IPS-NIHi11 (cell line): Measurements from ENCODE around the gene INHA.

Source experiments
- DNase-seq: peaks from one replicate; pipeline ENCODE4 v3.0.0; 2012; ENCODE audit warnings: mixed read lengths, low spot score

Gene INHA, protein sequence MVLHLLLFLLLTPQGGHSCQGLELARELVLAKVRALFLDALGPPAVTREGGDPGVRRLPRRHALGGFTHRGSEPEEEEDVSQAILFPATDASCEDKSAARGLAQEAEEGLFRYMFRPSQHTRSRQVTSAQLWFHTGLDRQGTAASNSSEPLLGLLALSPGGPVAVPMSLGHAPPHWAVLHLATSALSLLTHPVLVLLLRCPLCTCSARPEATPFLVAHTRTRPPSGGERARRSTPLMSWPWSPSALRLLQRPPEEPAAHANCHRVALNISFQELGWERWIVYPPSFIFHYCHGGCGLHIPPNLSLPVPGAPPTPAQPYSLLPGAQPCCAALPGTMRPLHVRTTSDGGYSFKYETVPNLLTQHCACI

DNA sequence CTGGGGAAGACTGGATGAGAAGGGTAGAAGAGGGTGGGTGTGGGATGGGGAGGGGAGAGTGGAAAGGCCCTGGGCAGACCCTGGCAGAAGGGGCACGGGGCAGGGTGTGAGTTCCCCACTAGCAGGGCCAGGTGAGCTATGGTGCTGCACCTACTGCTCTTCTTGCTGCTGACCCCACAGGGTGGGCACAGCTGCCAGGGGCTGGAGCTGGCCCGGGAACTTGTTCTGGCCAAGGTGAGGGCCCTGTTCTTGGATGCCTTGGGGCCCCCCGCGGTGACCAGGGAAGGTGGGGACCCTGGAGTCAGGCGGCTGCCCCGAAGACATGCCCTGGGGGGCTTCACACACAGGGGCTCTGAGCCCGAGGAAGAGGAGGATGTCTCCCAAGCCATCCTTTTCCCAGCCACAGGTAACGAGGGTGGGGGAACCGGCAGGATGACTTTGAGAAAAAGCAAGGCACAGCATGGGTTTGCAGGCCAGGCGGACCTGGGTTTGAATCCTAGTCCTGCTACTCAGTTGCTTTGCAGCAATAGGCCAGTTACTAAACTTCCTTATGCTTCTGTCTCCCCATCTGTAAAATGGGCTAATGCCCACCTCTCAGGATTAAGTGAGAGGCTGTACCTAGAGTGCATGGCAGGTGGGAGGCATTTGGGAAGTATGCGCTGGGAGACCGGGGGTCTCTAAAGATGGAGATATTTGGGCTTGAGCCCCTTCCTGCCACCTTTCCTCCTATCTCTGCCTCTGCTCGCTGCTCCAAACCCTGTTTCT lies at the start of gene INHA:
INHA (plus strand) TSS at position 74 of the 765 bp plus-strand sequence; CDS start at position 139, 65 bp downstream.
- DNase-seq: no peak

DNA sequence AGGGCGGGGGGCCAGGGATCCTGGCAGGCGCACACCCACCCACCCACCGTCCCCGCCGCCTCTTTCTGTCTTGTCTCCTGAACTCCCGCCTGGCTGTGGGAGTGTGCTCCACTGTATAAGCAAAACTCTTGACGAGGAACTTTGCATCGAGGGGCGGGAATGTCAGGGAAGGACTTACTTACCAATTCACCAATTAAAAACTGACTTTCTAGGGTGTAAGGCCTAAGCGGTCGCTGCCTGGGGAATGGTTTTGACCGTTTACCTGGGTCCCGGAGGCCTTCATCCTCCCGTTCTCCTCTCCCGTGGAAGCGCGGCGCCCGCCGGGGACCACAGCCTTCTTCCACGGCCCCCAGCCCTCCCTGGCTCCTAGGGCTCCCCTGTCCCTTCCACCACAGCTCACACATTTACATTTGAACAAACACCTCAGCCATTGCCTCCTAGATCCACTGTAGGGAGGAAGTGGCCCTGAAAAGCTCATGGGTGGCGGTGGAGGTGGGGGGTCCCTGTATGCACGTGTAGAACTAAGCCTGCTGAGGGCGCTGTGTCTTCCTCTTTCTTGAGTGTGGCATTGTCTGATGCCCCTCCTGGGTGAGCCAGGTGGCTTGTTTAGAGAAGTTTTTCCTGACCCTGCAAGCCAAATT lies 49.0 kb upstream of the INHA start:
- DNase-seq: peak; percentile 54

DNA sequence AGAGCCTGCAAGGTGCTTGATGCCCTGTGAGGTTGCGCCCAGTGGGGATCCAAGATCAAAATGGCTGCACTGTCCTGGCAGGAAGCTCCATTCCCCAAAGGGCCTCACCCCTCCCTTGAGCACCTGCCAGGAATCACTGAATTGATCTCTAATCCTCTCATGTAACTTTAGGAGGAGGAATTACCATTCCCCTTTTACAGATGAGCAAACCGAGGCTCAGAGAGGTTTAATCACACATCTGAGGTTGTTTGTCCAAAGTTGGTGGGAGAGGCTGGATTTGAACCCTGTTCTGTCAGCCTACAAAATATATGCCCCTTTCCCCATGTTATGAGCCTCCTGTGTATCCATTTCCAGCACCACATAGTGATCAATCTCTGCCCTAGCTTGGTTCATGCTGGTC lies 47.3 kb upstream of the INHA start:
- DNase-seq: no peak

DNA sequence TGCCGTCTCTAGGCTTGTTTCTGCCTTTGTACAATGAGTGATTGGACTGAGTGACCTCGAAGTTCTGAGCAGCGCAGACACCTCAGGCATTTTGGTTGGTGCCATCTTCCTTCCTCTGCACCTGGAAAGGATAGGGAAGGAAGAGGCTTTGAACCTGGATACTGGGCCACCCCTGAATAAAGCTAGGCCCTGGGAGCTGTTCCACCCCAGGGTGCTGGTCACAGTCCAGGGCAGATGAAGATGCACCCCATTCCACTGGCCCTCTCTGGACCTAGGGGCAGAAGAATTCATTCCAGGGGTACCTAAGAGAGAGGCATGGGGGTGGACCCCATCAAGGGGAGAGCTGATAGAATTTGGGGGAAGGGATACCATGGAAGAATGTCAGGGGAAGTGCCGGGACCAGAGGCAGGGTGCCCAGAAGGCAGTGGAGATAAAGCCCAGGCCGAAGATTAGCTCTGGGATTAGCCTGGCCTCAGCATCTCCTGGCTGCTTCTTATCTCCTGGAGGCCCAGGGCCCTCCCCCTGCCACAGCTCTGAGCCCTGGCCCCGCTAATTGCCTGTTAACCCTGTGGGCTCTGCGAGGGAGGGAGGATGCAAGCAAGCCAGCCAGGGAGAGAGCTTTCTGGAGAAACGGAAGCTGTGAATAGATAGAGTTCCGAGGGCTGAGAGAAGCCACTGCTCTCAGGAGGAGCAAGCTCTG lies 46.4 kb upstream of the INHA start:
- DNase-seq: no peak

DNA sequence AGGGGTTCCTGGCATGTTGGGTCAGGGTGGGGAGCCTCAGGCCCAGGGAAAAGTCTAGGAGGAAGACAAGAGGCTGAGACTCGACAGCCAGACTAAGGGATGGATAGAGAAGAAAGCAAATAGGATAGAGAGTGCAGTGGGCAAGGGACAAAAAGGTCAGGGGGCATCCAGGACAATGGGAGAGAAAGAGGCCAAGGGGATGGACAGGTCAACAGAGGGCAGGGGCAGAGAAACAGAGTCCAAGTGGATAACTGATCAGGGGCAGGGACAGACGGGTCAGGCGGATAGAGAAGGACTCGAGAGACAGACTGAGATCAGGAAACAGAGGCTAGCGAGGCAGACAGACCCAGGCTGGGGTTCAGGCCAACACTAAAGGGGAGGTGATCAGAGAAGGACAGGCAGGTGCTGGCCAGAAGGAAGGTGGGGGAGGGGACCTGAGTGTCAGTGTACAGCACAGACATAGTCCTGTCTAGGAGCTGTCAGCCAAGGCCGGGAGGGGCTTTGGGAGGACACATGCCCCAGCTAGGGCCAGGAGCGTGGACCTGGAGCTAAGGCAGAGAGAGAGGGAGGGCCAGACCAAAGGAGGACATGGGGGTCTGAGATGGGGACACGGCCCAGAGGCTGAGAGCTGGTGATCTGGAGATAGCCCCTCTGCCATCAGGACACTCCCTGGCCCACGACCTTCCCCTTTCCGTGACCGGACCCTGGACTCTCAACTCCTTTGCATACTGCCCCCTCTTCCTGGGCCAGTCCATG lies 45.6 kb upstream of the INHA start:
- DNase-seq: no peak

DNA sequence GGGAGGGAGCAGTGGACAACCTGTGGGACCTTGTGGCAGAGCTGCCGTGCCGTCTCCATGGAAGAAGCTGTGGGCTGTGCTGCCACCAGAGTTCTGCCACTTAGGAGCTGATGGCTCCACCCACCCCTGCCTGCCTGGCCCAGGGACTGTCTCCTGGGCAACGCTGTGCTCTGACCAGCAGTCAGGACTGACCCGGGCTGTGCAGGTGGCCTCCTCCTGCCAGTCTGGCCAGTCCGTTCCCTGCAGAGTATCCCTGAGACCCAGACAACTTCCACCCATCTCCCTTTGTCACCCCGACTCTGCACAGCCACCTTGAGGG lies 45.1 kb upstream of the INHA start:
- DNase-seq: no peak

DNA sequence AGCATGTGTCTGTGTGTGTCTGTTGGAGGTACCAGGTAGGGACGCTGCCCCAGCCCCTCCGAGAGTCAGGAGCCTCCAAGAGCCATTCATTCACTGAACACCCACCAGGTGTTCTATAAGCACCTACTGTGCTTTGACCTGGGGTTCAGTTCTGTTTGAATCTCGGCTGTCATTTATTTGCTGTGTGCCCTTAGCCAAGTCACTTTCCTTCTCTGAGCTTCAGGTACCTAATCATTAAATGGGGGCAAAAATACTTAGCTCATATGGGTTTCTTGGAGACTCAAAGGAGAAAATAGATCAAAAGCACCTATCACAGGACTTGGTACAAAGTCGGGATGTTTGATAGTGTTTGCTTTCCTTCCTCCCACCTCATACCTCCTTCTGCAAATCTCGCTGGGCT lies 44.6 kb upstream of the INHA start:
- DNase-seq: no peak

DNA sequence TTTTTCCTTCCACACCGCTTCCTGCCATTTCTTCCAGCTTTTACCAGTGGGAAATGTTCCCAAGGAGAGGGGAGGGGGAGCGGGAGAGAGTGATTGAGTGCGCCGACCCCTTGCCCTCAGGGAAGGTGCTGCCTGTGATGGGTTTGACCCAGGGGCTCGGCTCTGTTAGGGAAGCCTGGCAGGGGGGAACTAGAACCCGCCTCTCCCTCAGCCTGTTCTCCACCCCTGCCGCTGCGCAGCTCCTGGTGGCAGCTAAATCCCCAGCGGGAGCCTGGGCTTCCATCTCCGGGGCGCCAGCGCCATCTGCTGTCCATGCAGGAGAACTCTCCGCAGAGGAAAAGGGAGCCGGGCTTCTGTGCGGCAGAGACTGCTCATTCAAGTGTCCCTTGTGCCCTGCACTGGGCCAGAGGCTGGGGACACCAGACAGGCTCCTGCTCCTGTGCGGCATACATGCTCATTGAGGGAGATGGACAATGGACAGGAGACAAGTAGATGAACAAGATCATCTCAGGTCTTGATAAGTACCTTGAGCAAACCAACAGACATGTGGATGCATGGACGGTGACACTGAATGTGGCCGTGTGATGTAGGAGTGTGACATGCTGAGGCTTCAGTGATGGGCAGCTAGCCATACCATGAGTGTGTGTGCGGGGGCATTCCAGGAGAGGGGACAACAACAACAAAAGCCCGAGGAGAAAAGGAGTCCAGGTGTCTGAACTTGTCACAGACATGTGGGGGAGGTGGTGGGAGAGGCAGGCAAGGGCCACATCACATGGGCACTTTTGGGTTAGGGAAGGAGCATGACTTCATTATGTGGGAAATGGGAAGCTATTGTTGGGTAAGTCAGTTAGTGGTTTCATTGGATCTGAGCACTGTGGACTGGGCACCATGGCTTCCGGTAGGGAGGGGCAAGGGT lies 41.8 kb upstream of the INHA start:
- DNase-seq: peak; percentile 90

DNA sequence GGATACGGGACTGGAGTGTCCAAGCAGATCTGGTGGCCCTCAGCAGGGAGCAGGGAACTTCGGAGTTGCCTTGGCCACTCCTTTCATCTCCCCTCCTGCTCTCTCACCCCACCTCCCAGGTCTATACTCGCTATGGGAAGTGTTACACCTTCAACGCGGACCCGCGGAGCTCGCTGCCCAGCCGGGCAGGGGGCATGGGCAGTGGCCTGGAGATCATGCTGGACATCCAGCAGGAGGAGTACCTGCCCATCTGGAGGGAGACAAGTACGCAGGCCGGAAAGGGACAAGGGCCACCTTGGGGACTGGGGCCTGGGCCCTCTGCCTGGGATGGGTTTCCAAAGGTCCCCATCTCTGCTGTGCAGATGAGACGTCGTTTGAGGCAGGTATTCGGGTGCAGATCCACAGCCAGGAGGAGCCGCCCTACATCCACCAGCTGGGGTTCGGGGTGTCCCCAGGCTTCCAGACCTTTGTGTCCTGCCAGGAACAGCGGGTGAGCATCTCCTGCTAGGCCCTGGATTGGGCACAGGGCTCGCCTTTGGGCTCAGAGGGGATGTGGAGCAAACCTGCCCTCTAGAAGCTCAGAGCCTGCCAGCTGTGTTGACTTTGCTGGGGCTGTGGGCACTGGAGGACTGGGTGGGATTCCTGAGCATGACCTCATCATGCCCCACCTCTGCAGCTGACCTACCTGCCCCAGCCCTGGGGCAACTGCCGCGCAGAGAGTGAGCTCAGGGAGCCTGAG lies 40.3 kb upstream of the INHA start:
- no peak for DNase-seq

DNA sequence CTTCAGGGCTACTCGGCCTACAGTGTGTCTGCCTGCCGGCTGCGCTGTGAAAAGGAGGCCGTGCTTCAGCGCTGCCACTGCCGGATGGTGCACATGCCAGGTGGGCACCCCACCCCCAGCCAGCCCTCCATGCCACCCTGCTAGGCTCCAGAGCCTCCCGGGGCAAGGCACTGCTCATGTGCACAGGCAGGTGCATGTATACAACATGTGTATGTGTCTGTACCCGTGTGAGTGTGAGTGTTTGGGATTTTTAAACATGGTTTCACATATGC lies 39.8 kb upstream of the INHA start:
- DNase-seq: no peak

DNA sequence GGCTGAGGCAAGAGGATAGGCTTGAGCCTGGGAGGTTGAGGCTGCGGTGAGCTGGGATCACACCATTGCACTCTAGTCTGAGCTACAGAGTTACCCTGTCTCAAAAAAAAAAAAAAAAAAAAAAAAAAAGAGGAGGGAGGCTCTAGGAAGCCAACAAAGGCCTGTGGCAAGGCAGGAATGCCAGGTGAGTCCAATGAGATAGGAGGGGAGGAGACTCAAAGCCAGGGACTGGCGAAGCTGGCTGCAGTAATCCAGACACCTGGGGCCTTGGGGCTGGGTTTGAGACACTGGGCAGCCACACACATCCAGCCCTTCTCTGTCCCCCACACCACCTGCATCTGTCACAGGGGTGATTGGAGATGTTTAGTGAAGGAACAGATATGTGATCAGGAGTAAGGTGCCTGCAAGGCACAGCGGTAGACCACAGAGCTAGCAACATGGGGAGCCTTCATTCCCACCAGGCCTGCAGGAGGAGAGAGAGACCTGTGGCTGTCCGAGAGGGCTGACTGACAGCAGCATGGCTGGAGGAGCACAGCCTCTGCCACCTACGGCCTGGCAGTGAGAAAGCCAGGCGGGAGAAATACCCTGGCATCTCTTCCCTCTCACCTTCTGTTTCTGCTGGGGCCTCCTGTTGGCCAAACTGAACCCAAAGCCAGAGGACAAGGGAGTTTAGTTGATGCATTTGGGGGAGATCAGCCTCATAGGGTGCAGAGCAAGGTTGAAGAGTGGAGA lies 38.0 kb upstream of the INHA start:
- peak; percentile 78 for DNase-seq

DNA sequence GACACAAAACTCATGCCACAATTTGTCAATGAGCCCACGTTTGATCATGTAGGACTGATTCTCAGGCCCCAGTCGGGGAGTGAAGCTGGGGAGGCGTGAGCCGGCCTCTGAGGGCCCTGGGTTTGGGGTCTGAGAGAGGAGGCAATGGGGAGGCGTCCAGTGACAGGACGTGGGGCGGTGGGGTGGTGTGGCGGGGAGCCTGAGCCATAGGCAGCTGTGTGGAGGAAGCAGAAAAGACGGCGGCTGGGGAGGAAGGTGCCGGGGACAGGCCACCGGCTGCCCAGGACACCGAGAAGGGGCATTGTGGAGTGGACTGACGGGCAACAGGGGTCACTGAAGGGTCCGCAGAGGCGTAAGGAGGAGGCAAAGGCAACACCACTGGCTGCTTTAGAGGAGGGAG lies 35.7 kb upstream of the INHA start:
- DNase-seq: no peak

DNA sequence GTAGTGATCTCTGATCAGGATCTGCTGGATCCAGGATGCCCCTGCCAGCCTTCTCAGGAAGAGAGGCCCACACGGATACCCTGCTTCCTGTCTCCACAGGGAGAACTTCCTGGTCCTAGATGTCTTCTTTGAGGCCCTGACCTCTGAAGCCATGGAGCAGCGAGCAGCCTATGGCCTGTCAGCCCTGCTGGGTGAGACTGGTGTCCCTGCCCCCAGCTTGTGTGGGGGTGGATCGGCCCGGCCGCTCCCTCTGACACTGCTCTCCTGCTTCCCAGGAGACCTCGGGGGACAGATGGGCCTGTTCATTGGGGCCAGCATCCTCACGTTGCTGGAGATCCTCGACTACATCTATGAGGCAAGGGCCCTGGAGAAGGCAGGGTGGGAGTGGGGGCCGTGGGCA lies 35.1 kb upstream of the INHA start:
- DNase-seq: no peak

DNA sequence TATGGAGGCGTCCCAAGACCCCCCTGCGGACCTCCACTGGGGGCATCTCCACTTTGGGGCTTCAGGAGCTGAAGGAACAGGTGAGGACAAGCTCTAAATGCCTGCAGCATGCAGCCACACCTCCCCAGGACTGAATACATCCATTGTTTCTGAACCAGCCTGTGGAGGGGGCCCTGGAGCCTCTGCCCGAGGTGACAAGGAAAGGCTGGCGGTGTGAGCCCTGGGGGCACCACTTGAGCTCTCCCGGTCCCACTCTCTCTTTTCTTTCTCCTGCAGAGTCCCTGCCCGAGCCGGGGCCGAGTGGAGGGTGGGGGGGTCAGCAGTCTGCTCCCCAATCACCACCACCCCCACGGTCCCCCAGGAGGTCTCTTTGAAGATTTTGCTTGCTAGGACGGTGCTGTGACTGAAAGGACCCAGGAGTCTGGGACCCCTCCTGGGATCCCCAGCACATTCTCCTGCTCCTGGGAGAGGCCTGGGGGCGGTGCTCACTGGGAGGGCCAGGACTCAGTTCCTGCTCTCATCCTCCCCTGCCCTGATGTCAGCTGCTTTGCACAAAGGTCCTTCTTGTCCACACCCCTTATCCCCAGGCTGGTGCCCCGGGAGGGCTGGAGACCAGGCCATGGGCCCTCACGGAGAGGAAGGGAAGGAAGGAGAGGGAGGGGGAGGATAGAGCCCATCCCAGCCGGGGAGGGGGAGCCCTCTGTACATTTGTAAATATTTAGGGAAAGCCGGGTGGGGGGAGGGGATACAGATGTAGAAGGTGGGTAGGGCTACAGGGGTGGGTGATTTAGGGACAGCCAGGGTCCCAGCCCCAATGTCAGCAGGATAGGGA lies 34.2 kb upstream of the INHA start:
- DNase-seq: no peak

DNA sequence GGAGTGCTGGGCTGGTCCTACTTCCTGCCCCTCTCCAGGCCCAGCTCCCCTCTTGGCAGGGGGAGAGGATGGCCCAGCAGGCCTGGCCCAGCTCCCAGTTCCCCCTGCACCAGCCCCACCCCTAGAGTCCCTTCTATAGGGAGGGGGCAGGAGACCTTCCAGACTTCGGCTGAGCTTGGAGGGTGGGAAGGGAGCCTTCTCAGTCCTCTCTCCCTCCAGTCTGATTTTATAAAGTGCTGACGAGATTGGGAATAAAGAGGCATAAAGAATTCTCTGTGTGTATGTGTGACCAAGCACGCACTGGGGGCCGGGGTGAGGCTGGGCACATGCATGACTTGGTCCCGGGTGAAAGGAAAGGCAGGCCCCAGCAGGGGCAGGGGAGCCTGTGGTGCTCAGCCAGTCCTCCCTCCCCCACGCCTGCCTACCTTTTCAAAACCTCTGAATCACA lies 33.6 kb upstream of the INHA start:
- no peak for DNase-seq

DNA sequence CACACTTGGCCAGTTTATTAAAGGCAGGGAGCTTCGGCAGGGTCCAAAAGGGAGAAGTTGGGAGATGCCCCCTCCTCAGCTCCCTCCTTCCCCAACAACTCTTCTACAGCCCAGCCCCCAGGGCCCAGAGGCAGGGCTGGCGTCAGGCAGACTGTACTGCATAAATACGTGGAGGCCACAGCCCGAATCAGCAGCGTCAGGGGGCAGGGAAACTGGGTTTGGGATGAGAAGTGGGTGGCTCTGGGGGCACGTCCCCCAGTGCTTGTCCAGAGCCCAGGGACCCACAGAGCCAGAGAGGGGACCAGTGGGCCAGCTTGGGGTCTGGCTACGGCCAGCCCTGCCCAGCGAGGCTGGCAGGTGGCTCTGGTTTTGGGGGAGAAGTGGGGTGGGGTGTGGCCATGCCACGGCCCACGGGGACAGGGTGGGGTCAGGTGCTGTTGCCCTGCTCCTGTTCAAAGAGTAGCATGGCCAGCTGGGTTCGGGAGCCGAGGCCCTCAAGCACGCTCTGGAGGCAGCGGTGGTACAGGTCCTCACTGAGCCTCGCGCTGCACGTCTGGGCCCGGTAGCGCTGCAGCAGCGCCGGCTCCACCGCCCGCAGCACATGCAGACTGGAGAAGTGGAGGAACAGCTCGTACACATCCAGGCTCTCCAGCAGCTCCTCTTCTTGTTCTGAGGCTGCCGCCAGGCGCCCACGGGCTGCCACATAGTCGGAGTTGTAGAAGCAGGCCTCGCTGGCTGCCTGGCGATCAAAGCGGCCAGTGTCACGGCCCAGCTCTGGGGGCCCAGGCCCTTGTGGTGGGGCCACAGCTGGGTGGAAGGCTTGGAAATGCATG lies 32.9 kb upstream of the INHA start:
- DNase-seq: no peak

DNA sequence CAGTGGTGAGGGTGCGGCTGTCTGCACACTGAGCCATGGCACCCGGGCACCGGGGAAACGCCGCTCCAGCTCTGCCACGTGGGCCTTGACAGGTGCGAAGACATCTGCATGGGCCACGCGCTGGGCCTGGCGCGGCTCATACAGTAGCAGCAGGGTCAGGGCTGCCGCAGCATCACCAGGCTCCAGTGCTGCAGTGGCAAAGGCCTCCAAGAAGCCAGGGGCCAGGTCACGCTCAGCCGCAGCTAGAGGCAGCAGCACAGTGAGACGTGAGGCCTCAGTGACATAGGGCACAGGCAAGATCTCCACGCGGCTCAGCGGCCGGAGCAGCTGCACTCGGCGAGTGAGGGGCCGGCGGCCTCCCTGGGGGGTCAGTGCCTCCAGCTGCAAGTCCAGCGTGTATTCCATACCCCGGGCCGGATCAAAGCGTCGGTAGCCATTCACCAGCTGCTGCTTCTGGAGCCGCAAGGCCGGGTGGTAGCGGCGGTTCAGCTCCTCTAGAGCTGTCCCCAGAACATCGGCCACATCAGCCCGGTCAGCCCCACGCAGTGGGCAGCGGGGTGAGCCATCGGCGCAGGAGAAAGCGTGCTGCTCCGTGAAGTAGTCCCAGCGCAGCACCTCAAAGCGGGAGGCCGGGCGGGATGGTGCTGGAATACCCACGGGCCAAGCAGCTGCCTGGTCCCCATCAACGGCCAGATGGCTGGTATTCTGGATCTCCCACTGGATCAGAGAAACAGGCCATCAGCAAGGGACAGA lies 32.0 kb upstream of the INHA start:
- no peak for DNase-seq
